HUES64 (cell line): ENCODE measurements around the gene CD47.

ENCODE experiments used
- H3K27ac ChIP-seq: 2 replicates; pipeline ENCODE4 v1.7.0; 2013; ENCODE audit warnings: low read depth, low read length, inconsistent platforms
- H3K27me3 ChIP-seq: 2 replicates; pipeline ENCODE4 v1.6.1; 2013; ENCODE audit warnings: mild to moderate bottlenecking, low read length; ENCODE audit not compliant: insufficient read depth
- H3K36me3 ChIP-seq: 2 replicates; pipeline ENCODE4 v1.6.1; 2013; ENCODE audit warnings: mild to moderate bottlenecking, low read length; ENCODE audit not compliant: insufficient read depth
- H3K4me1 ChIP-seq: 2 replicates; pipeline ENCODE4 v1.6.1; 2013; ENCODE audit warnings: mild to moderate bottlenecking, low read length, moderate library complexity; ENCODE audit not compliant: insufficient read depth
- H3K4me3 ChIP-seq: 2 replicates; pipeline ENCODE4 v1.5.1; 2013; ENCODE audit warnings: mild to moderate bottlenecking, low read length, moderate library complexity
- H3K9ac ChIP-seq: 2 replicates; pipeline ENCODE4 v1.6.1; 2013; ENCODE audit warnings: mild to moderate bottlenecking, low read depth, low read length
- H3K9me3 ChIP-seq: 2 replicates; pipeline ENCODE4 v1.6.1; 2013; ENCODE audit warnings: low read depth, low read length; ENCODE audit not compliant: insufficient read depth
- WGBS: fragments of 150-250, 120-280 bp; methylation state at CpG from one replicate; pipeline ENCODE4 v1.1.7; 2013; ENCODE audit warnings: missing lambda C conversion rate; 5-methylcytosine and 5-hydroxymethylcytosine counted together

CD47 gene

GRCh38 chr3:107994181-107994580 is 96.7 kb downstream of the CD47 start:
- no peak overlapping the region for H3K27ac ChIP-seq
- WGBS = 96% methylated on average over 2 of the region's 2 CpGs
- no peak overlapping the region for H3K9ac ChIP-seq
- H3K4me3 ChIP-seq = no peak overlapping the region
- no peaks in the 10 kb centered on the region for H3K36me3 ChIP-seq
- no peaks in the 10 kb centered on the region for H3K9me3 ChIP-seq
- no peaks in the 10 kb centered on the region for H3K27me3 ChIP-seq
- H3K4me1 ChIP-seq = peaks cover 13% of the 10 kb centered on the region

DNA sequence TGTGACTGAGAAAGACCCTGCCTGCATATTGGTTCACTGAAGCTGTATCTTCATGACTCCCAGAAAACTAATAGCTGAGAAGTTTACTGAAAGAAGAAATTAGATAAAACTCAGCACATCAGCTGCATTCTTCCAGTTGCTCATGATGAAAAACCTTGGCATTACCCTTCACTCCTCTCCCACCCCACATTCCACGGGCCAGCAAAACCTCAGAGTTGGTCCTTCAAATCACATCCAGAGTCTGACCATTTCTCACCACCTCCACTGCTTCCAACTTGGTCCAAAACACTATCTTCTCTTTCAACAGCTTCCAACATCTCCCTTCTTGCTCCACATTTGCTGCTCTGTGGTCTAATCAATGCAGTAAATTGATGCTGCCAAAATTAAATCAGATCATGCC is 97.1 kb downstream of the CD47 start:
- H3K4me1 ChIP-seq = peaks cover 9% of the 10 kb centered on the region
- no peaks in the 10 kb centered on the region for H3K9me3 ChIP-seq
- H3K27me3 ChIP-seq = no peaks in the 10 kb centered on the region
- no peak overlapping the region for H3K4me3 ChIP-seq
- H3K27ac ChIP-seq = no peak overlapping the region
- 88% methylated on average over 1 of the region's 1 CpG for WGBS
- H3K9ac ChIP-seq = no peak overlapping the region
- H3K36me3 ChIP-seq = no peaks in the 10 kb centered on the region
